ENCODE data around the gene AXDND1. TPM values are rescaled to one million over a fixed set of nuclear protein-coding genes. Genes with fewer than 3 reads are reported as not detected.

Gene AXDND1
- total RNA-seq, 2 donors from 2014 or later, result 3.6 TPM; not detected in 1

DNA sequence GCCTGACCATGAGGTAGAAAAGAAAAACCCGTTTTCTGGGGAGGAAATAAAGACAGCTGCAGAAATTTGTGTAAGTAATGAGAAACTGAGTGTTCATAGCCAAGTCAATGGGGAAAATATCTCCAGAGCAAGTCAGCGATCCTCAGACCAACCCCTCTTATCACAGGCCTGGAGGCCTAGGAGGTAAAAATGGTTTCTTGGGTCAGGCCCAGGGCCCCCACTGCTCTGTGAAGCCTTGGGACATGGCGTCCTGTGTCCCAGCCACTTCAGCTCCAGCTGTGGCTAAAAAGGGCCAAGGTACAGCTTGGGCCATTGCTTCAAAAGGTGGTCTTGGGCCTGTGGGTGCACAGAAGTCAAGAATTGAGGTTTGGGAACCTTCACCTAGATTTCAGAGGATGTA lies 108.9 kb downstream of the AXDND1 start:
- Histone ChIP-seq H3K36me3 (replicated peaks in 1 of 2; ENCODE audit: insufficient read depth in 1 of 2, low read depth in 2 of 2) (no peaks in the 10 kb centered on the region), H3K27ac (no peak overlapping the region), H3K4me1 (no peaks in the 10 kb centered on the region), H3K27me3 (no peaks in the 10 kb centered on the region), H3K4me3 (no peak overlapping the region), H3K9me3 (peaks cover 0 to 12% (median 2%) of the 10 kb centered on the region in 3 donors)
- DNase-seq (no peak), ATAC-seq (no peak)
- TF ChIP-seq, protein P1, sequence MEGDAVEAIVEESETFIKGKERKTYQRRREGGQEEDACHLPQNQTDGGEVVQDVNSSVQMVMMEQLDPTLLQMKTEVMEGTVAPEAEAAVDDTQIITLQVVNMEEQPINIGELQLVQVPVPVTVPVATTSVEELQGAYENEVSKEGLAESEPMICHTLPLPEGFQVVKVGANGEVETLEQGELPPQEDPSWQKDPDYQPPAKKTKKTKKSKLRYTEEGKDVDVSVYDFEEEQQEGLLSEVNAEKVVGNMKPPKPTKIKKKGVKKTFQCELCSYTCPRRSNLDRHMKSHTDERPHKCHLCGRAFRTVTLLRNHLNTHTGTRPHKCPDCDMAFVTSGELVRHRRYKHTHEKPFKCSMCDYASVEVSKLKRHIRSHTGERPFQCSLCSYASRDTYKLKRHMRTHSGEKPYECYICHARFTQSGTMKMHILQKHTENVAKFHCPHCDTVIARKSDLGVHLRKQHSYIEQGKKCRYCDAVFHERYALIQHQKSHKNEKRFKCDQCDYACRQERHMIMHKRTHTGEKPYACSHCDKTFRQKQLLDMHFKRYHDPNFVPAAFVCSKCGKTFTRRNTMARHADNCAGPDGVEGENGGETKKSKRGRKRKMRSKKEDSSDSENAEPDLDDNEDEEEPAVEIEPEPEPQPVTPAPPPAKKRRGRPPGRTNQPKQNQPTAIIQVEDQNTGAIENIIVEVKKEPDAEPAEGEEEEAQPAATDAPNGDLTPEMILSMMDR (IDR thresholded peaks at IDR 0.05), result no peak
- no peak for TF ChIP-seq POLR2A (IDR thresholded peaks at IDR 0.05)
- intact Hi-C loops (cut with DNase I), result no loop called here
- 80 to 86% methylated on average over 3 of the region's 3 CpGs for WGBS, 2 donors

DNA sequence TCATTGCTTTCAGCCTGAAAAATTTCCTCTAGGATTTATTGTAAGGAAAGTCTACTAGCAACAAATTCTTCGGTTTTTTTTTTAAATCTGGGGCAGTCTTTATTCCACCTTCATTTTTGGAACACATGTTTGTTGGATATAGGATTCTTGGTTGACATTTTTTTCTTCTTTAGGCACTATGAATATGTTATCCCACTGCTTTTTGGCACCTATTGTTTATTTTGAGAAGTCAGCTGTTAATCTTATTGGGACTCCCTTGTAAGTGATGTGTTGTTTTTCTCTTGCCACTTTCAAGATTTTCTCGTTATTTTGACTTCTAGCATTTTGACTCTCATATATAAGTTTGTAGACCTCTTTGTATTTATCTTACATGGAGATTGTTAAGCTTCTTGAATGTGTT lies 110.7 kb downstream of the AXDND1 start:
- Histone ChIP-seq H3K27me3 (no peaks in the 10 kb centered on the region), H3K9me3 (peaks cover 0 to 12% (median 2%) of the 10 kb centered on the region in 3 donors), H3K4me3 (no peak overlapping the region), H3K4me1 (no peaks in the 10 kb centered on the region), H3K36me3 (replicated peaks in 1 of 2; ENCODE audit: insufficient read depth in 1 of 2, low read depth in 2 of 2) (no peaks in the 10 kb centered on the region), H3K27ac (no peak overlapping the region)
- no peak for DNase-seq
- no peak for ATAC-seq
- intact Hi-C loops (cut with DNase I), result no loop called here
- TF ChIP-seq, protein P1 (IDR thresholded peaks at IDR 0.05), result no peak
- TF ChIP-seq POLR2A (IDR thresholded peaks at IDR 0.05), result no peak
- 25 to 38% methylated on average over 1 to 2 of the region's 2 CpGs for WGBS, 2 donors

DNA sequence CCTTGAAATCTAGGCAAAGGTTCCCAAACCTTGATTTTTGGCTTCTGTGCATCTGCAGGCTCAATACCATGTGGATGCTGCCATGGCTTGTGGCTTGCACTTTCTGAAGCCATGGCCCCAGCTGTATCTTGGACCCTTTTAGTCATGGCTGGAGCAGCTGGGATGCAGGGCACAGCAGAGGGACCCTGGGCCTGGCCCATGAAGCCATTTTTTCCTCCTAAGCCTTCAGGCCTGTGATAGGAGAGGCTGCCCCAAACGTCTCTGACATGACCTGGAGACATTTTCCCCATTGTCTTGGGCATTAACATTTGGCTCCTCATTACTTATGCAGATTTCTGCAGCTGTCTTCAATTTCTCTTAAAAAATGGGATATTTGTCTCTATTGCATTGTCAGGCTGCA lies 112.6 kb downstream of the AXDND1 start:
- Histone ChIP-seq H3K27me3 (no peaks in the 10 kb centered on the region), H3K4me1 (no peaks in the 10 kb centered on the region), H3K27ac (no peak overlapping the region), H3K4me3 (no peak overlapping the region), H3K36me3 (replicated peaks in 1 of 2; ENCODE audit: insufficient read depth in 1 of 2, low read depth in 2 of 2) (no peaks in the 10 kb centered on the region), H3K9me3 (peaks cover 0 to 12% (median 2%) of the 10 kb centered on the region in 3 donors)
- intact Hi-C loops (cut with DNase I), result no loop called here
- 0 to 16% methylated on average over 1 of the region's 1 CpG for WGBS, 2 donors
- no peak for DNase-seq
- ATAC-seq, result no peak
- no peak for TF ChIP-seq POLR2A (IDR thresholded peaks at IDR 0.05)
- TF ChIP-seq, protein P1 (IDR thresholded peaks at IDR 0.05), result no peak

DNA sequence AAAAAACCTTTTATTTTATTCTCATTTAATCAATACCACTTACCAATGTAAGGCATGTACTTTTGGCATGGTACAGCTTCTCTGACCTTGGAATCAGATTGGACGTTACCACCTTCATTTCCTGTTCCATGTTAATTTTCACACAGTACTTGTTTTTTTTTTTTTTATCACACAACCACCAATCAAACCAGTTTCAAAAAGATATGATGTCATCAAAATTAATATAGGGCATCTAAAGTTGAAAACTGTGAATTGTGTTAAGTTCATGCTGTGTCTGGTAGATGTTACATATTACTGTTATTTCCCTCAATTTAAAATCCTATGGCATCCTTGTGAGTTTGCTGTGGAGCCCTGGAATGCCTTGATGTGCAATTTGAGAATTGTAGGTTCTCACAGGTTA lies 124.8 kb downstream of the AXDND1 start:
- TF ChIP-seq POLR2A (IDR thresholded peaks at IDR 0.05), result no peak
- TF ChIP-seq, protein P1 (IDR thresholded peaks at IDR 0.05), result no peak

DNA sequence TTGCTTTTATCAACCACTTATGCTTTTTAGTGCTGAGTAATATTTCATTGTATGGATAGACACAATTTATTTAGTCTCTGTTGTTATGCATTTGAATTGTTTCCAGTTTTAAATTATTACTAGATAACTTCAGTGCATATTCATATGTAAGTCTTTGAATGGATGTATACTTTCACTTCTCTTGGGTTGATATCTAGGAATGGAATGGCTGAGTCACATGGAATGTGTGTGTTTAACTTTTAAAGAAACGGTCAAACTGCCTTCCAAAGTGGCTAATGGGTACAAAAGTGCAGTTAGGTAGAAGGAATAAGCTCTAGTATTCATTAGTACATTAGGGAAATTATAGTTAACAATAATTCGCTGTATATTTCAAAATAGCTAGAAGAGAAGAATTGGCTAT lies 127.6 kb downstream of the AXDND1 start:
- TF ChIP-seq, protein P1 (IDR thresholded peaks at IDR 0.05), result no peak
- TF ChIP-seq POLR2A (IDR thresholded peaks at IDR 0.05), result no peak
- no peak overlapping the region for H3K4me3 ChIP-seq
- WGBS, 2 donors, result 61 to 66% methylated on average over 2 of the region's 2 CpGs
- no peaks in the 10 kb centered on the region for H3K9me3 ChIP-seq
- intact Hi-C loops (cut with DNase I), result no loop called here
- H3K27me3 ChIP-seq, result no peaks in the 10 kb centered on the region
- no peaks in the 10 kb centered on the region for H3K4me1 ChIP-seq
- H3K36me3 ChIP-seq (replicated peaks in 1 of 2; ENCODE audit: insufficient read depth in 1 of 2, low read depth in 2 of 2), result no peaks in the 10 kb centered on the region
- H3K27ac ChIP-seq, result no peak overlapping the region
- DNase-seq (no peak), ATAC-seq (no peak)

More for the DNA sequence above, 124.8 kb downstream of the AXDND1 start:
- Histone ChIP-seq H3K36me3 (replicated peaks in 1 of 2; ENCODE audit: insufficient read depth in 1 of 2, low read depth in 2 of 2) (no peaks in the 10 kb centered on the region), H3K4me3 (no peak overlapping the region), H3K9me3 (no peaks in the 10 kb centered on the region), H3K4me1 (no peaks in the 10 kb centered on the region), H3K27me3 (no peaks in the 10 kb centered on the region), H3K27ac (no peak overlapping the region)
- DNase-seq, result no peak
- ATAC-seq, result no peak
- intact Hi-C loops (cut with DNase I), result no loop called here
- 9 to 15% methylated on average over 1 of the region's 1 CpG for WGBS, 2 donors
